VCaP (cell line): ENCODE results near the gene HK1.

Experiments used
- H3K27ac ChIP-seq: fragments of 450-650 bp; 2 replicates; pipeline ENCODE4 v1.5.1; 2017
- CTCF ChIP-seq: fragments of 450-650 bp; conservative IDR thresholded peaks from 2 replicates; pipeline ENCODE4 v1.5.1; 2017; ENCODE audit warnings: mild to moderate bottlenecking, moderate library complexity

The HK1 gene

DNA sequence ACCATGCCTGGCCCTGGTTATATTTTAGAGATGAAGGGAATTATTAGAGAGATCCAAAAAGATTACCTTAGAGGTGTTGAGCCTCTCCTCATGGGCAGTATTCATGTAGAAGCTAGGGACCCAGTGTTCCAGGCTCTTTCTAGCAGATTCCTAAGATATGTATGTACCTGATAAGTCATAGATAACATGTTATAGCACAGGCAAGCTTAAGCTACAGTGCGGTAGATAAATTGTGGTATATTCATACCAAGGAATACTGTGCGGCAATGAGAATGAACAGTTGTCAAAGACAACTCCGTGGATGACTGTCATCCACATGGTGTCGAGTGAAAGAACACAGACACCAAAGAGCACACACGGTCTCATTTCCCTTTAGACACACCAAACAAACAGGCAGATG is 85.4 kb downstream of the HK1 start:
- no peak for TF ChIP-seq CTCF
- H3K27ac ChIP-seq, result no peak overlapping the region

- no peak overlapping the region for H3K27ac ChIP-seq
Measured at GRCh38 chr10:69364232-69364940, 86.1 kb downstream of the HK1 start.

DNA sequence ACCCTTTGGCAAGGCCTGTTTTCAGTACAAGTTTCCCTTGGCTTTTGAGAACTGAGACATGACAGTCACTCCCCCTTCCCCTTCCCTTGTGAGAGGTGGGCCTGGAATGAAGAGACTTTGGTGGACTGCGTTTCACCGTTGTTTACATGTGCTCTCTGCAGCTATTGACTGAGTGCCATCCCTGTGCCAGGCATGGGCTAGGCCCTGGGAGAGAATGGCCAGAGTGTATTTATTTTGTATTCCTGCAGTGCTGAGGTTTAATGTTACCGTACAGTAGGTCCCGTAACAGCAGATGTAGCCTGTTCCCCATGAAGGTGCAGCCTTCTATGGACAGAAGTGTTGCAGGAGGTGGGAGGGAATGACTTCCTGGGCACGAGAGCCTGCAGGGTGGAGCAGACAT is 88.4 kb downstream of the HK1 start:
- TF ChIP-seq CTCF, result no peak
- no peak overlapping the region for H3K27ac ChIP-seq

More at GRCh38 chr10:69364232-69364940, 86.1 kb downstream of the HK1 start:
- TF ChIP-seq CTCF, result 0 out of 2 replicates have a peak, but pooled peaks have one; percentile 10

- H3K27ac ChIP-seq, result no peak overlapping the region
- TF ChIP-seq CTCF, result no peak
Measured at GRCh38 chr10:69367469-69367868, 89.2 kb downstream of the HK1 start.

DNA sequence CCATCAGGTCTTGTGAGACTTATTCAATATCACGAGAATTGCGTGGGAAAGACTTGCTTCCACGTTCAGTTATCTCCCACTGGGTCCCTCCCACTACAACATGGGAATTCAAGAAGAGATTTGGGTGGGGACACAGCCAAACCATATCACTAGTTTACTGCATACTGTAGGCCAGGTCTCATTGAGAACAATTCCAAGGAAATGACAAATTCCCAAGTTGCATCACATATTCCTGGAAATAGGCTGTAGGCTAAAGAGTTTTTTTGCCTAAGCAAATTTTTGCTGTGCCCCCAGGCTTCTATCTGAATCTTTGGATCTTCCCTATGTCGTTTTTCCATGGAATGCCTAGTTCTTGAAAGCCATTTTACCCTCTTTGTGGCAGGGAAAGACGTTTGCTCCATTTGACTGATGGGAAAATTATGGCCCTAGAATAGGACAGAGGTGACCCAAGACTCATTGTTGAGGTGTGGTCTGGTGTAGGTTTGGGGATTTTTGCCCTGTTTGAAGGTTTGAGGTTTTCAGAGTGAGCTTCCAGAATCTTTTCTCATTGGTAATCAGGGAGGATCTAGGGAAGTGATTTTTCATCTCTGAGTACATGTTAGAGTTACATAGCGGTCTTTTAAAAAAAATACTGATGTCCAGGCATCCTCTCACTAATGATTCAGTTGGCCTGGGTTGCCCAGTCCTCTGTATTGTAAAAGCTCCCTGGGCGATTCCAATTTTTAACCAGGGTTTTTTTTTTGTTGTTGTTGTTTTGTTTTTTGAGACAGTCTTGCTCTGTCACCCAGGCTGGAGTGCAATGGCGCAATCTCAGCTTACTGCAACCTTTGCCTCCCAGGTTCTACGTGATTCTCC is 94.1 kb downstream of the HK1 start:
- no peak for TF ChIP-seq CTCF
- H3K27ac ChIP-seq, result no peak overlapping the region

- no peak for TF ChIP-seq CTCF
- H3K27ac ChIP-seq, result no peak overlapping the region
Measured at GRCh38 chr10:69374242-69374641, 95.9 kb downstream of the HK1 start.

- no peak overlapping the region for H3K27ac ChIP-seq
- no peak for TF ChIP-seq CTCF
Measured at GRCh38 chr10:69374931-69375306, 96.6 kb downstream of the HK1 start.
